Keratinocyte (primary cell): ENCODE data around the gene ZNF219. TPM values are rescaled to one million over a fixed set of nuclear protein-coding genes. Genes with fewer than 3 reads are reported as not detected.

ENCODE experiments used
- DNase-seq: peaks from one replicate; pipeline ENCODE4 v3.0.0-alpha.2; 2011; ENCODE audit warnings: low read depth, missing footprints, low spot score
- FAIRE-seq: peaks from 2 replicates; lab custom pipeline; 2011; peaks lifted over from hg19 to GRCh38; lab: Jason Lieb, UNC
- H2AFZ ChIP-seq: 2 replicates; pipeline ENCODE4 v1.6.0; 2012; ENCODE audit warnings: low read length, control low read depth, inconsistent platforms; ENCODE audit not compliant: control insufficient read depth
- H3K27ac ChIP-seq: 2 replicates; pipeline ENCODE4 v1.5.1; 2011; ENCODE audit warnings: low read length; ENCODE audit not compliant: control insufficient read depth, insufficient read depth
- H3K27me3 ChIP-seq: 3 replicates; pipeline ENCODE4 v1.6.0; 2011; ENCODE audit warnings: low read length; ENCODE audit not compliant: control insufficient read depth, insufficient read depth; ENCODE audit errors: extremely low read depth
- H3K36me3 ChIP-seq, 2 experiments: 2 replicates in 1 of 2; 3 replicates in 1 of 2; pipeline ENCODE4 v1.5.1; 2011; ENCODE audit warnings: low read length in 2 of 2, mild to moderate bottlenecking in 1 of 2; ENCODE audit not compliant: control insufficient read depth in 2 of 2, insufficient read depth in 2 of 2; ENCODE audit errors: extremely low read depth in 1 of 2
- H3K4me1 ChIP-seq: 3 replicates; pipeline ENCODE4 v1.5.1; 2011; ENCODE audit warnings: low read length; ENCODE audit not compliant: control insufficient read depth, insufficient read depth; ENCODE audit errors: extremely low read depth
- H3K4me2 ChIP-seq: 3 replicates; pipeline ENCODE4 v1.6.0; 2011; ENCODE audit warnings: low read depth, low read length; ENCODE audit not compliant: control insufficient read depth, insufficient read depth; ENCODE audit errors: extremely low read depth
- H3K4me3 ChIP-seq, 3 experiments: fragments of 200-600 bp in 1 of 3; sonication (generic) in 1 of 3; 2 replicates in 2 of 3; 3 replicates in 1 of 3; pipeline ENCODE4 v1.5.1; 2011 to 2016; ENCODE audit warnings: low read length in 3 of 3, mild to moderate bottlenecking in 3 of 3, control low read depth in 2 of 3, inconsistent platforms in 1 of 3, low read depth in 1 of 3, mixed read lengths in 1 of 3, mixed run types in 1 of 3, moderate library complexity in 1 of 3; ENCODE audit not compliant: control insufficient read depth in 2 of 3, insufficient read depth in 2 of 3; ENCODE audit errors: extremely low read depth in 1 of 3
- H3K79me2 ChIP-seq: 2 replicates; pipeline ENCODE4 v1.6.0; 2012; ENCODE audit warnings: low read length; ENCODE audit not compliant: control insufficient read depth, insufficient read depth
- H3K9ac ChIP-seq: 3 replicates; pipeline ENCODE4 v1.6.0; 2011; ENCODE audit warnings: low read length; ENCODE audit not compliant: control insufficient read depth, insufficient read depth; ENCODE audit errors: extremely low read depth
- H3K9me1 ChIP-seq: 3 replicates; pipeline ENCODE4 v1.6.0; 2011; ENCODE audit warnings: low read length; ENCODE audit not compliant: control insufficient read depth, insufficient read depth; ENCODE audit errors: extremely low read depth
- H3K9me3 ChIP-seq: 2 replicates; pipeline ENCODE4 v1.5.1; 2012; ENCODE audit warnings: low read depth, low read length; ENCODE audit not compliant: control insufficient read depth
- H4K20me1 ChIP-seq: 3 replicates; pipeline ENCODE4 v1.6.0; 2011; ENCODE audit warnings: low read length; ENCODE audit not compliant: control insufficient read depth, insufficient read depth; ENCODE audit errors: extremely low read depth
- EZH2 ChIP-seq: IDR thresholded peaks from one replicate; pipeline ENCODE4 v1.6.1; 2012; ENCODE audit warnings: inconsistent platforms, mild to moderate bottlenecking, low read length, moderate library complexity
- dilution Hi-C: fragments of 300-500 bp; cut with MboI; formaldehyde crosslinking; loops from one replicate; pipeline ENCODE4 v1.7.0; 2020; ENCODE audit warnings: low sequenced_read_pairs; ENCODE audit not compliant: extremely low pct_ligation_motif_present
- polyA plus RNA-seq, 5 experiments: library from polyadenylated mRNA; depleted of rRNA in 3 of 5; stranded (reverse) in 3 of 5; stranded (forward) in 1 of 5; unstranded in 1 of 5; fragments of >200 nt; gene quantifications; 1 replicate in 1 of 5; 2 replicates in 3 of 5; 3 replicates in 1 of 5; pipeline versions ENCODE4 v1.2.1 to v1.2.3, GENCODE V29; 2011 to 2012; ENCODE audit warnings: missing spikeins in 2 of 5, low read depth in 1 of 5, low replicate concordance in 1 of 5
- TF ChIP-seq, protein P1 (sequence below), 3 experiments: IDR thresholded peaks in 1 of 3; conservative IDR thresholded peaks in 1 of 3; optimal IDR thresholded peaks in 1 of 3; 2 replicates in 2 of 3; 3 replicates in 1 of 3; pipeline versions ENCODE3 to v1.5.1; 2011; ENCODE audit warnings: low read length in 3 of 3, mild to moderate bottlenecking in 3 of 3, moderate library complexity in 2 of 3, control low read depth in 1 of 3, inconsistent platforms in 1 of 3; ENCODE audit not compliant: insufficient read depth in 2 of 3; ENCODE audit errors: extremely low read depth in 1 of 3

Gene ZNF219
- polyA plus RNA-seq, 1 donor (not counting 4 experiments of a cell fraction or from before 2014, with no cell fraction given), result 23.1 TPM

GRCh38 chr14:21091821-21092272 is 6.6 kb downstream of the ZNF219 start:
- Histone ChIP-seq H3K4me1 (peaks cover 9% of the 10 kb centered on the region), H3K79me2 (peaks cover 17% of the 10 kb centered on the region), H2AFZ (no peak overlapping the region), H3K9me3 (no peaks in the 10 kb centered on the region), H4K20me1 (peaks cover 4% of the 10 kb centered on the region), H3K36me3 (peaks cover 18 to 23% of the 10 kb centered on the region in 2 experiments), H3K27me3 (no peaks in the 10 kb centered on the region), H3K27ac (no peak overlapping the region), H3K9ac (no peak overlapping the region), H3K4me3 (no peak overlapping the region), H3K4me2 (no peak overlapping the region), H3K9me1 (no peaks in the 10 kb centered on the region)
- dilution Hi-C loops, result no loop called here
- FAIRE-seq, result no peak
- no peak for TF ChIP-seq EZH2
- TF ChIP-seq, protein P1, sequence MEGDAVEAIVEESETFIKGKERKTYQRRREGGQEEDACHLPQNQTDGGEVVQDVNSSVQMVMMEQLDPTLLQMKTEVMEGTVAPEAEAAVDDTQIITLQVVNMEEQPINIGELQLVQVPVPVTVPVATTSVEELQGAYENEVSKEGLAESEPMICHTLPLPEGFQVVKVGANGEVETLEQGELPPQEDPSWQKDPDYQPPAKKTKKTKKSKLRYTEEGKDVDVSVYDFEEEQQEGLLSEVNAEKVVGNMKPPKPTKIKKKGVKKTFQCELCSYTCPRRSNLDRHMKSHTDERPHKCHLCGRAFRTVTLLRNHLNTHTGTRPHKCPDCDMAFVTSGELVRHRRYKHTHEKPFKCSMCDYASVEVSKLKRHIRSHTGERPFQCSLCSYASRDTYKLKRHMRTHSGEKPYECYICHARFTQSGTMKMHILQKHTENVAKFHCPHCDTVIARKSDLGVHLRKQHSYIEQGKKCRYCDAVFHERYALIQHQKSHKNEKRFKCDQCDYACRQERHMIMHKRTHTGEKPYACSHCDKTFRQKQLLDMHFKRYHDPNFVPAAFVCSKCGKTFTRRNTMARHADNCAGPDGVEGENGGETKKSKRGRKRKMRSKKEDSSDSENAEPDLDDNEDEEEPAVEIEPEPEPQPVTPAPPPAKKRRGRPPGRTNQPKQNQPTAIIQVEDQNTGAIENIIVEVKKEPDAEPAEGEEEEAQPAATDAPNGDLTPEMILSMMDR (optimal IDR thresholded peaks at IDR 0.05 in 1 of 3, IDR thresholded peaks at IDR 0.05 in 1 of 3, conservative IDR thresholded peaks at IDR 0.05 in 1 of 3; ENCODE audit: extremely low read depth in 1 of 3, insufficient read depth in 2 of 3, low read length in 3 of 3), result no peak
- no peak for DNase-seq

DNA sequence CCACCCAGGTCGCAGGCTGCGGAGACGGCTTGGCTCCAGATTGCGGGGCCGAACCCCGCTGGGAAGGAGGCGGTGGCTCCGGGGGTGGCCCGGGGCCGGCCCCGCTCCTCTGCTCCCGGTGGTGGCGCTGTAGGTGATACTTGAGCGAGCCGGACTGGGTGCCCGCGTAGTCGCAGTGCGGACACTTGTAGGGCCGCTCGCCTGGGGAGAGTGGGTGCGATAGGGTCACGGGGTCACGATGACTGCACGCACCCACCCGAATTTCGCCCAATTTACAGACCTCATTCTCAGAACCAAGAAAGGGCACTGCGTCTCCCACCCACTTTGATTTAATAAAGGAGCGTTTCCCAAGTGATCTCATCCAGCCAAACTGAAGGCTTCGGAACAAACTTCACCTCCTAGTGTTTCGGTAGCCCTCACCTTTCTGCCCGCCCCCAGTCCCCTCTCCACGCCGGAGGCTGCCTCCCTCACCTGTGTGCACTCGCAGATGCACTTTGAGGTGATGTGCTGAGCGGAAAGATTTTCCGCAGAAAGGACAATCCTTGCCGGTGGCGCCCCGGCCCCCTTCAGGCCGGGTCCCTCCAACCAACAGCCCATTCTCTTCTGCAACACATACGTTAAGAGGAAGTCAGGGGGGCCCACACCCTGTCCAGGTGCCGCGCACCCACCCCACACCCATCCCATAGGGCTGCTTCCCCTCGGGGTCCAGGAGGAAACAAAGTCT is 7.4 kb downstream of the ZNF219 start:
- dilution Hi-C loops, result no loop called here
- Histone ChIP-seq H4K20me1 (peaks cover 4% of the 10 kb centered on the region), H3K4me2 (no peak overlapping the region), H3K79me2 (peaks cover 11% of the 10 kb centered on the region), H3K4me1 (peaks cover 2% of the 10 kb centered on the region), H3K27ac (no peak overlapping the region), H3K36me3 (peaks cover 18 to 23% of the 10 kb centered on the region in 2 experiments), H3K9me3 (no peaks in the 10 kb centered on the region), H3K4me3 (no peak overlapping the region), H3K27me3 (no peaks in the 10 kb centered on the region), H3K9me1 (no peaks in the 10 kb centered on the region), H3K9ac (no peak overlapping the region), H2AFZ (no peak overlapping the region)
- no peak for FAIRE-seq
- no peak for TF ChIP-seq EZH2
- TF ChIP-seq, protein P1 (optimal IDR thresholded peaks at IDR 0.05 in 1 of 3, IDR thresholded peaks at IDR 0.05 in 1 of 3, conservative IDR thresholded peaks at IDR 0.05 in 1 of 3; ENCODE audit: extremely low read depth in 1 of 3, insufficient read depth in 2 of 3, low read length in 3 of 3), result no peak
- DNase-seq, result no peak
